ENCODE measurements around the gene LRP1. TPM values are rescaled to one million over a fixed set of nuclear protein-coding genes. Genes with fewer than 3 reads are reported as not detected.

Gene LRP1
- total RNA-seq, 1 experiment from 2014 or later = 39.0 TPM

DNA sequence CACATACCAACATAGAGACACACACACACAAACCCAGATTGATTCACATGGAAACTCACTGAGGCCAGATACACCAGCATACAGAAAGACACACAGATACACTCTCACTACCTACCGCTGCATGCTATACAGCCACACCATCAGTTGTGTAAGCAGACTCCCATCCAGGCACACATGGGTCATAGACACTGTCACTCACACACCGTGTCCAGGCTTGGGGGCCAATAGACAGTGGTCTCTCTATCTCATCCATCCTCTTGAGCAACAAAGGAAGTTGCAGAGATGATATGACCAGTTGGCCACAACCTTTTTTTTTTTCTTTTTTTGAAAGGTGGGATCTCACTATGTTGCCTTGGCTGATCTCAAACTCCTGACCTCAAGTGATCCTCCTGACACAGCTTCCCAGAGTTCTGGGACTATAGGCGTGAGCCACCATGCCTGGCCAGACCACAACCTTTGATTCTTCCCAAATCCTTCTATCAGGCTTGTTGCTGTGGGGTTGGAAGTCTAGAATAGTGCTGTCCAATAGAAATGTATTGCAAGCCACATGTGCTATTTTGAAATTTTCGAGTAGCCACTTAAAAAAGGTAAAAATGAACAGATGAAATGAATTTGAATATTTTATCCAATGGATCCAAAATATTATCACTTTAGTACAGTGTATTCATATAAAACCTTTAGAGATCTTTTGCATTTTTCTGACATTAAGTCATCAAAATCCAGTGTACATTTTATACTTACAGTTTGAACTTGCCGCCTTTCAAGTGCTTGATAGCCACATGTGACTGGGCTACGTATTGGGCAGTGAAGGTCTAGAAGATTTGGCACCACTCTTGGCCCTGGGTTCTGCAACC lies 11.7 kb downstream of the LRP1 start:
- DNase-seq = no peak
- Histone ChIP-seq H3K36me3 (peaks cover 80% of the 10 kb centered on the region), H3K9me3 (no peaks in the 10 kb centered on the region), H3K27me3 (no peaks in the 10 kb centered on the region), H3K4me3 (no peak overlapping the region)

DNA sequence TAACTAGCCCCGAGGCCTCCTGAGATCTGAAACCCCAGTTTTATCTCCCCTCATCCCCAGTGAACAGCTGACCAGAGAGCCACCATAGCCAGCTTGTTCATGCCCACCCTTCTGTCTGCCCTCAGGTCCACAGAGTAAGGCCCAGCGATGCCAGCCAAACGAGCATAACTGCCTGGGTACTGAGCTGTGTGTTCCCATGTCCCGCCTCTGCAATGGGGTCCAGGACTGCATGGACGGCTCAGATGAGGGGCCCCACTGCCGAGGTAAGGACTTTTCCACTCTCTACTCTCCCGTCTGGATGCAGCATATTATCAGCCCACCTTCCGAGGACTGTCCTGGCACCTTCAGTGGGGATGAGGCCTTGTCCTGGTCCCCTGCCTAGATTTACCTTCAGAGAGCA lies 13.0 kb downstream of the LRP1 start:
- DNase-seq = no peak
- Histone ChIP-seq H3K27me3 (no peaks in the 10 kb centered on the region), H3K36me3 (peaks cover 83% of the 10 kb centered on the region), H3K9me3 (no peaks in the 10 kb centered on the region), H3K4me3 (no peak overlapping the region)

DNA sequence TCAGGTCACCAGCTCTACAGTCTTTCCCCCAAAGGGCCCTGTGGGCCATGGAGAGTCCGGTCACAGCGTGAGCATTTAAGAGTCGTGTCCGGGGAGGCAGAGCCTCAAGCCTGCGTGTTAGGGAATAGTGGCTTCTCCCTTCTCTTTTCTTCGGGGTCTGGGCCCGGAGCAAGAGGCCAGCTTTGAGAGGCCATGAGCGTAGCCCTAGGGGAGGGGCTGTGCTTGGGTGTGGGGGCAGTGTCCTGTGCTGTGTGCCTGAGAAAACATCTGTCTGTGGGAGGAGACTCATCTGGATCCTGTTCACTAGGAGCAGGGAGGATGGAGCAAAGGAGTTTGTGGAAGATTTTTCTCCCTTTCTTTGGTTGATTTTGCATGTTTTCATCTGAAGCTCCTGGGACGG lies 13.8 kb downstream of the LRP1 start:
- Histone ChIP-seq H3K9me3 (no peaks in the 10 kb centered on the region), H3K36me3 (peaks cover 82% of the 10 kb centered on the region), H3K4me3 (no peak overlapping the region), H3K27me3 (no peaks in the 10 kb centered on the region)
- DNase-seq = no peak

DNA sequence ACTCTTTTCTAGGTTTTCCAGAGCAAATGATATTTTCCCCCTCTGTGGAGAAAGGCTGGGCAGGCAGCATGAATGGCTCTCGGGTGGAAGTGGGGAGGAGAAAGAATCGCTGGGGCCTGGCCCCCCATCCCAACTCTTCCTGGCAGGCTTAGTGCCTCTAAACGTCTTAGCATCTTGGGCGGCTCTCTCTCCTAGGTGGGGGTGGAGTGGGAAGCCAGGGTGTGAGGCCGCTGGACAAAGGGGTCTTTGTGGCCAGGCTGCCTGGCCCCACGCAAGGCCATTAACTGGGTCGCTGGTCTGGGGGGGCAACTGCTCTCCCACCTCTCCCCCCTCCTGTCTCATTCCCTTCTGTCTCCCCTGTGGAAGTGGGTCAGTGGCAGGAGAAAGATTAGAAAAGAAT lies 14.4 kb downstream of the LRP1 start:
- no peak for DNase-seq
- Histone ChIP-seq H3K36me3 (peaks cover 78% of the 10 kb centered on the region), H3K27me3 (no peaks in the 10 kb centered on the region), H3K4me3 (no peak overlapping the region), H3K9me3 (no peaks in the 10 kb centered on the region)

DNA sequence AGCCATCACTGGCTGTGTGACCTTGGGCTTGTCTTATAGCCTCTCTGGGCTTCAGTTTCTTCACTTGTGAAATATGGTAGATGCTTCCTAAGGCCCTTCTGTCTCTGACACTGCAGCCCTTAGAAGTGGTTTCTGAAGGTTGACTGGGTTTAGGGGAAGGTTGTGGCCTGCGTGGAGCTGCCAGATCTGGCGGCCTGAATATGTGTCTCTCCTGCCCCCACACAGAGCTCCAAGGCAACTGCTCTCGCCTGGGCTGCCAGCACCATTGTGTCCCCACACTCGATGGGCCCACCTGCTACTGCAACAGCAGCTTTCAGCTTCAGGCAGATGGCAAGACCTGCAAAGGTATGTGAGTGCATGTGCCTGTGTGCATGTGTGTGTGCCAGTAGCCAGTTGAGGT lies 15.2 kb downstream of the LRP1 start:
- Histone ChIP-seq H3K36me3 (peaks cover 82% of the 10 kb centered on the region), H3K4me3 (no peak overlapping the region), H3K9me3 (no peaks in the 10 kb centered on the region), H3K27me3 (no peaks in the 10 kb centered on the region)
- DNase-seq = no peak

DNA sequence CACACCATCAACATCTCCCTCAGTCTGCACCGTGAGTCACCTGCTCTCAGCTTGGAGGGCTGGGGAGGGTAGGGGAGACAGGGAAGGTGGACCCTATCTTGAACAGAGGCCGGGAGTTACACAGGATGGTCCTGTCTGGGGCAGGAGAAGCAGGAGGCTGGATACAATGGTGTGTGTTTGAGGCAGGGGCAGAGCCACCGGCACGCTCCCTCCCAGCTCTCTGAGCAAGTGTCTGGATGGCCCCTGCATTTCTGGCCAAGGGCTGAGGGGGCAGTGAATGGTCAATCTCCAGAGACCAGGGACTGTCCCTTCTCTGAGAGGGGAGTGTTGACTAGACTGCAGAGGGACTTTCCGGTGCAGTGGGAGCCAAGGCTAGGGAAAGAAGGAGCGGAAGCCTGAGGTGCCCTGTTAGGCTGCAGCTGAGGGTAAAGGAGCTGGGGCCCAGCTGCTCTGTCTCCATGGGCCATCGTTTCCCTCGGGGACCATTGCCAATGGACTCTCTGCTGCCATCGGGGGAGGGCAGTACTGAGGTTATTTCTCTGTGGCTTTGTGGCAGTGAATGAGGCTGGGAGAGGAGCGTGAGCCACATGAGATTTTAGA lies 17.3 kb downstream of the LRP1 start:
- H3K36me3 ChIP-seq = peaks cover 85% of the 10 kb centered on the region
- H3K9me3 ChIP-seq = no peaks in the 10 kb centered on the region
- H3K27me3 ChIP-seq = no peaks in the 10 kb centered on the region
- no peak for DNase-seq
- no peak overlapping the region for H3K4me3 ChIP-seq

DNA sequence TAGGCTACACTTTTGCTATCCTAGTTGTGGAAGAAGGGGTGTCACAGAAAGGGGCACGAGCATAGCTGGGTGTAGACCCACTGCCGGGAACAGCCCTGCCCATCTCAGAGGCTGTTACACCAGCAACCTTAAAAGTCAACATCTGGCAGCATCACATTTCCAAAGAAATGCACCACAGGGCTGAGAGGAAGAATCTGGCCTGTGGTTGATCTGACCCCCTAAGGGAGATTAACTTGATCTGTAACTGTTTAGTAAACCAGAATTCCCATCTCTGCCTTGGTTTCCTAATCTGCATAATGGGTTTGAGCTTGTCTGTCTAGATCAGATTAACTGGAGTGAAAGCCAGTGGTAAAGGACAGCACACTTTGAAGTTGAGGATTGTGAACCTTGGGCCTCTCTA lies 17.8 kb downstream of the LRP1 start:
- H3K9me3 ChIP-seq = no peaks in the 10 kb centered on the region
- no peak overlapping the region for H3K4me3 ChIP-seq
- no peaks in the 10 kb centered on the region for H3K27me3 ChIP-seq
- no peak for DNase-seq
- peaks cover 84% of the 10 kb centered on the region for H3K36me3 ChIP-seq

DNA sequence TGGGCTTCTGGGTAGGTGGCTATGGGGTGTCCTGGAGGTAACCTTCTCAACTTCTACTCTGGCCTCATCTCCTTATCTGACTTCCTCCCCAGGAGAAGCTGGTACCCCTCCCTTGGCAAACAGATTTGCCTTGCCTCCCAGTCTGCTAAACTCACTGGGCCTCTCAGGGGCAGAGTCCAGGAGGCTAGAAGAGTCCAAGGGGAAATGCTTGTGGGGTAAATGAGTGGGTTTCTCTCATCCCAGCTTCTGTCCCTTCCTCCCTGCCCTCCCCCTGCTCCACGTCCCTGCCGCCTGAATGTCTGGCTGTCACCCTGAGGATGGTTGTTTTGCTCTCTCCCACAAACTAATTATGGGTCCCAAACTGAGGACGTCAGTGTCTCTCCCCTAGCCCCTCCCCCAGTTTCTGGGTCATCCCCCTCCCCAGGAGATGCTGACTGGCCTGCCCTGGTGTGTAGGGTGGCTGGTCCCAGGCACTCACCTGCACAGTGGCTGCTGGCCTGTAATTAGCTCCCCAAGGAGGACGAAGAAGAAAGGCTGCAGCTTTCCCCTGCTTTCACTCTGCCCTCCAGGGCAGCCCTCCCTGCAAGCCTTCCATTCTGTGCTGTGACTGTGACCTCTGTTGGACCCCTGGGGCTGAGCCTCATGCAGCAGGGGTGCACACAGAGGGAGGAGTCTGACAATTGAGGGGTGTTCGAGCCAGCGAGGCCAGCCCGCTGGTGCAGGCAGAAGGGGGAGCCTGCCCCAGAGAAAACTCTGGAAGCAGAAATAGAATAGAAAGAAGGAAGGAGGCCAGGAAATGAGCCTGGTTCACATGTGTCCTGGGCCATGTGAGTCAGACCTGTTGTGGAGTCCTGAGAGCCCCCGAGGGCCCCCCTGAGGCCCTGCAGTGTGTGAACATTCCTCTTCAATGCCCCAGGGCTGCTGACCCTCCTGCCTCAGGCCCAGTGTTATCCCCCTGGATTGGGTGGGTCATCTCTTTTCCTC lies 19.0 kb downstream of the LRP1 start, which contains the start of gene LRP1-AS:
Gene LRP1-AS, minus strand, starts transcription at position 659 of the 984 bp plus-strand sequence.
- no peaks in the 10 kb centered on the region for H3K27me3 ChIP-seq
- H3K9me3 ChIP-seq = no peaks in the 10 kb centered on the region
- no peak for DNase-seq
- H3K4me3 ChIP-seq = no peak within 1 kb of the TSS
- peaks cover 76% of the 10 kb centered on the region for H3K36me3 ChIP-seq

DNA sequence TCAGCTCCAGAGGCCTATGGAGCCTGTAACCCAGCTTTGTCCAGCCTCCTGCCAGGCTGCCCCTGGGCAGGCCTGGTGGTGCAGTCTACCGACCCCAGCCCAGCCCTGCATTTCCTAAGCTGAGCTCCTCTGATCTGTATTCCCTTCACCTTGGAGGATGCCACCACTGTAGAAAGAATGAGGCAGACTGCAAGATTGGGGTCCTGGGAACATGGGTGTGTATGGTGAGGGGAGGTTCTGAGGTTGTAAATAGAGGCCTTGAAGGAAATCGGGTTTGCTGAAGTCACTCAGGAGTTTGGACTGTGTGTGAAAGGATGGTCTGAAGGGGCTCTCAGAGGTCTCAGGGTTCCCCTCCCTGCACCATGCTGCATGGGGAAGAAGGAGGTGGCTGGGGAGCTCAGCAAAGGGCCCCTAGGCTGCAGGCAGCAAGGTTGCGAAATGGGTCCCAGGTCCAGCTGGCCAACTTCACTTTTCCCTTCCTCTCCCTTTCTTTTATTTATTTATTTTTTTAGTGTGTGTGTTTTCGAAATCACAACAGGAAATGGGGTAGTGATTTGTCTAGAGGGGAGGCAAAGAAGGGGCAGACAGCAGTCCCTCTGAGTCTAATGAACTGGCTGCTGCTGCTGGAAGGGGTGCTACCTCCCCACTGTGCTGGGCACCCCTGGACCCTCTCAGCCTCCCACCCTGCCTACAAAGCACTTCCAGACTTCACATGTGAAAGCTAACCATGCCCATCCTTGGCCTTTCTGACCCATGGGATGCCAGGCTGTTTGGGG lies 20.4 kb downstream of the LRP1 start:
- H3K4me3 ChIP-seq = no peak overlapping the region
- peaks cover 72% of the 10 kb centered on the region for H3K36me3 ChIP-seq
- DNase-seq = peak; percentile 67
- no peaks in the 10 kb centered on the region for H3K9me3 ChIP-seq
- no peaks in the 10 kb centered on the region for H3K27me3 ChIP-seq

DNA sequence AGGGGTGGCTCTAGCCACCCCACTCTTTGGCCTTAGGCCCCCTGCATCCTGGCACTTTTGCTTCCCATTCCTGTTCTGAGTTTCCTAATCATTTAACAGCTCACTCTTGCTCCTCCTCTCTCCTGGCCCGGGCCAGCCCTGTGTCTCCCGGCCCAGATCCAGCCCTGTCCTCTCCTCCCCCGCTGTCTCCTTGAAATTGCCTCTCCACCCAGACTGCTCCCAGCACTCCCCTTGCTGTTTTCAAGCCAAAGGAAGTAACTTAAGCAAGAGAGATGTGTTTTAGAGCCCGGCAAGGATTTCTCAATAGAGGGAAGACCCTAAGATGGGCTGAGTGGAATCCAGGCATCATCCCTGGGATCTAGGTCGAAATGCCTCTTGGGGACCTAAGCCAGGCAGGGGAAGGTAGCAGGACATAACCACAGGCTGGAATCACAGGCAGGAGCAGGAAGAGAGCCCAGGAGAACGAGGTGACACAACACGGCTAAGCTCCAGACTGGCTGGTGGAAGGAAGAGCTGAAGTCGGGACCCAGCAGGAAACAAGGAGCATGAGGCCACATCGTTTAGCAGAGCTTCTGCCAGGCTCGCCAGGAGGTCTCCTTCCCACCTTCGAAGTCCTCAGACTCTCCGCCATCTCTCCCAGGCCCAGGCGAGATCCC lies 21.1 kb downstream of the LRP1 start:
- H3K27me3 ChIP-seq = no peaks in the 10 kb centered on the region

DNA sequence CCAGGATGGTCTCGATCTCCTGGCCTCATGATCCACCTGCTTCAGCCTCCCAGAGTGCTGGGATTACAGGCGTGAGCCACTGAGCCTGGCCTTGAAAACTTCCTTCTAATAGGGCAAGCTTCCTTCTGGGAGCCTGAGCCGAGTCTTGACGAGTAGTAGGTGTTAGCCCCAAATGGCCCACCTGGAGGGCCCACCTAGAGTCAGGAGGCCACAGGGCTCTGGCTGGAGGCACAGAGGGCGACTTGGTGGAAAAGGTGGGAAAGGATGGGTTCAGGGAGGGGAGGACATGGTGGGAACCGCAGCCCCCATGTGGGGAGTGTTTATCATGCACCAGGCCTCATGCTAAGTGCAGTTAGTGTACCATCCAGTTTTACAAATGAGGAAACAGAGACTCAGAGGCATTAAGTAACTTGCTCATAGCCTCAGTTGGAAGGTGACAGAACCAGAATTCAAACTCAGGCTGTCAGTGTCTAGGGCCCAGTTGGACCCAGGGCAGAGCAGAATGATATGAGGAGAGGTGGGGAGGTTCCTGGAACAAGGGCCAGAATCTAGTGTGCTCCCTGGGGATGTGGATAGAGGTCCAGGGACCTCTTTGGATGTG lies 22.2 kb downstream of the LRP1 start:
- H3K9me3 ChIP-seq = no peaks in the 10 kb centered on the region
- peaks cover 74% of the 10 kb centered on the region for H3K36me3 ChIP-seq
- no peak for DNase-seq
- no peaks in the 10 kb centered on the region for H3K27me3 ChIP-seq
- no peak overlapping the region for H3K4me3 ChIP-seq

More for the DNA sequence above, 21.1 kb downstream of the LRP1 start:
- Histone ChIP-seq H3K9me3 (no peaks in the 10 kb centered on the region), H3K36me3 (peaks cover 74% of the 10 kb centered on the region), H3K4me3 (no peak overlapping the region)
- peak; percentile 77 for DNase-seq

DNA sequence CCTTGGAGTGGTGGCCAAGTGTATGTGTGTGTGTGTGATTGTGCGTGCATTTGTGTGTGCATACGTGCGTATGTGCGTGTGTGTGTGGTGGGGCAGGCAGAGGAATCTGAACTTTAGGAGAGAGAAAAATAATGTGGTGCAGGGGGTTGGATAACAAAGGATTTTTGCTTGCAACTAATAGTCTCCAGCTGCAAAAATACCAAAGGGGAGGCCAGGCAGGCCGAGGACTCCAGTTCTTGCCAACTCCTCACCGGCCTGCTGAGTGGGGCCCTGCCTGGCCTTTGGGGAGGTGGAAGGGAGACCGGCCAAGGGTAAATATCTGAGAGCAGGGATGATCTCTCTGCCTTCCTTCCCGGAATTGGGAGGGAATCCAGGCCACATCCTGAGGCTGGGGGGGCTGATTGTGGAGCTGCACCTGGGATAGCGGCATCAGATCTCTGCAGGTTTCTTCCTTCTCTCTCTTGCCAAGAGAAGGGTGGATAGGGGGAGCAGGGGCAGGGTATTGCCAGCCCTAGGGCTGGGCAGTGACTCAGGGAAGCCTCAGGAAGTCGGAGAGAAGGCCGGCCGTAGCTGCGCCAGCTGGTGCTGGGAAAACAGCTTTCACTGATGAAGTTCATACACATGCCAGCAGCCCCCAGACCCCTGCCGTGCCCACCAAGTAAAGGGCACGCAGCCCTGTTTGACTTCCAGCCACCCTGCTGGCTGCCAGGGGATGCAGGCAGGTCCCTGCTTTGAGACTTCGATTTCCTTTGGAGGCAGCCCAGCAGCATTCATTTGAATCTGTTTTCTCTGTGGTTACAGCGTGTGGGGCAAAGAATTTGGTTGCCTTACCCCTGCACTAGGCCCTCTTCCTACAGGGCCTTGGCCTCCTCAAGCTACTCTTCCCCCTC lies 23.7 kb downstream of the LRP1 start:
- no peak overlapping the region for H3K4me3 ChIP-seq
- peak; percentile 94 for DNase-seq
- H3K27me3 ChIP-seq = no peaks in the 10 kb centered on the region
- H3K36me3 ChIP-seq = peaks cover 79% of the 10 kb centered on the region
- no peaks in the 10 kb centered on the region for H3K9me3 ChIP-seq

DNA sequence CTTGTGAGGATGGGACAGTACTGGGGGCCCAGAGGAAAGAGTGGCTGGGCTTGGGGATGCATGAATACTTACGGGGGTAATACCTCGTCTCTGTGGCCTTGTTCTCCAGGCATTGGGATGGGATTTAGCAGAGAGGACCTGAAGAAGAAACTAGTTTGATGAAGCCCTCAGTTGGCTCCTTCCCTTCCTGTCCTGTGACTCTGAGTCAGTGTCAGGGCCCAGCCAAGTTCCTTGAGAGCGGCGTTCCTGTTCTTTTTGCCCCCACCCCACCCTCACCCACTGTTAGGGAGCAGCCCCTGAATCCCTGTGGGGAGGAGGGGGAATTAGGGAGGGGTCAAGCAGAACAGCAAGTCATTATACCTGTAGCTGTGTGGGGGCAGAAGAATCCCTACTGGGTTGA lies 24.4 kb downstream of the LRP1 start:
- DNase-seq = peak; percentile 61
- no peaks in the 10 kb centered on the region for H3K9me3 ChIP-seq
- peaks cover 85% of the 10 kb centered on the region for H3K36me3 ChIP-seq
- no peak overlapping the region for H3K4me3 ChIP-seq
- no peaks in the 10 kb centered on the region for H3K27me3 ChIP-seq

DNA sequence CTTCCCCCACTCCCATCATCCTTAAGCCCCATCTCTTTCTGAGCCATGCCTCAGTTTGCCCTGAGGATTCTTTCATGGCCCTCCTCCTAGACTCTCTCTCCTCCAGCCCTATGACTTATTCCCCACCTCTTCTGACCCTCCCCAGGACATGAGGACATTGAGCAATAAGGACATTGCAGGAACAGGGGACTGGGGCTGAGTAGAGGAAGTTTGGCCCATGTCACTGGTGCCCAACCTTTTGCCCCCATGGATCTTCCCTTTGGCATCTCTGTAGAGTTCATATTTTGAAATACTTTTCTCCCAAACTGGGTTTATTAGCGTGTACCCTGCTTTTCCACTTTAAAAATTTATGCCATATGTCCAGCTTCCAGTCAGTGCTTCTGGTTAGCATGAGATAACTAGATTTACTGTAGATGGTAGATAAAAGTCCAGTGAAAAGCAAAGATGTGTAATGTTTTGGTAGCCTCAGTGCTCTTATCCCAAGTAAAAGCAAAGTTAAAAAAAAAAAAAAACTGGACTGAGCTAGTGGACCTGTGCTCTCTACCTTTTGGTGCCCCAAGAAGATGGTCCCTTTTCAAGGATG lies 25.2 kb downstream of the LRP1 start:
- H3K36me3 ChIP-seq = peaks cover 85% of the 10 kb centered on the region
- H3K4me3 ChIP-seq = no peak overlapping the region
- no peaks in the 10 kb centered on the region for H3K9me3 ChIP-seq
- no peak for DNase-seq
- H3K27me3 ChIP-seq = no peaks in the 10 kb centered on the region

All from MG63 (cell line).